Measurements from ENCODE around the gene TFCP2.
A peak's percentile ranks its signal among the peaks of the same experiment; 100 is the strongest.
"Not testable (repeated sequence)": the region's sequence is repeated elsewhere in the genome, so short reads cannot be mapped to it uniquely, and the experiment has no call there.

TFCP2 gene, protein sequence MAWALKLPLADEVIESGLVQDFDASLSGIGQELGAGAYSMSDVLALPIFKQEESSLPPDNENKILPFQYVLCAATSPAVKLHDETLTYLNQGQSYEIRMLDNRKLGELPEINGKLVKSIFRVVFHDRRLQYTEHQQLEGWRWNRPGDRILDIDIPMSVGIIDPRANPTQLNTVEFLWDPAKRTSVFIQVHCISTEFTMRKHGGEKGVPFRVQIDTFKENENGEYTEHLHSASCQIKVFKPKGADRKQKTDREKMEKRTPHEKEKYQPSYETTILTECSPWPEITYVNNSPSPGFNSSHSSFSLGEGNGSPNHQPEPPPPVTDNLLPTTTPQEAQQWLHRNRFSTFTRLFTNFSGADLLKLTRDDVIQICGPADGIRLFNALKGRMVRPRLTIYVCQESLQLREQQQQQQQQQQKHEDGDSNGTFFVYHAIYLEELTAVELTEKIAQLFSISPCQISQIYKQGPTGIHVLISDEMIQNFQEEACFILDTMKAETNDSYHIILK

DNA sequence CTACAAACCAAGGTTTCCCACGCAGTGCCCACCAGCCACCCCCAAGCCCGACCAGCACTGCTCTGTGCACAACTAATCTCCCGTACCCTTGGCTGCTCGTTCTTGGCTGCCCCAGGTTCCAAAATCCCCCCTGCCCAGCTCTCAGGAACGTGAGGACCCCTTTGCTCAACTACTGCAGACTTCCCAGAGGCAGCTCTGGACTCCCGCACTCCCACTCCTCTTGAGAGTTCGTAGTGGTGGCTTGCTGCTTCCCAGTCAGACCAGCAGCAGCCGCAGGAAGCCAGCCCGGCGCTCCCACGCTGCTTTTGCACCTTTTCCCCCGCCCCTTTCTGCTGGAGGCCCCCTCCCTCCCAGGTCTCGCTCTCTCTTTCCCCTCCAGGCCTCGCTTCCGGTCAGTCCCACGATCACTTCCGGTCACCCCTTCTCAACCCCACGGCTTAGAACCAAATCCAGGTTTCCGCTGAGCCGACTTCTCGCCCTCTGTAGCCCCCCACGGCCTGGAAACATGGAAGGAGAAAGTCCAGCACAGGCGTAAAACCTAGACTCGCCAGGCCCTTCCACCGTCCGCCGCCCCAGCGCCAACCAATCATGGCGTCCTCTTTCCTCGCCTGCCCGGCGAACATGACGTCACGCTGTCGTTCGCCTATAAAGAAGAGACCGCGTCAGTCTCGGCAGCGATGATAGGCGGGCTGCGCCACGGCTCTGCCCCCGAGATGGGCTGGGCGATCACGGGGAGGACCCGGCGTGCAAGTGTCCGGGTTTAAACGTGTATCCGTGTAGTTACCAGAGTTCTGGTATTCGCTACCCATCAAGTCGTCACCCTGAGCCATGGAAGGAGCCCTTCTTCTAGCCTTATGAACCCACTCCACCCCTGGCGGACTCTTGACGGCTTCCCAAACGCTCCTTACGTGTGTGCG lies at the start of gene TFCP2:
Gene TFCP2 (minus strand): TSS at position 621 of the 917 bp plus-strand sequence. CDS start 713 bp downstream, outside the sequence.
- peak; percentile 93 for DNase-seq

DNA sequence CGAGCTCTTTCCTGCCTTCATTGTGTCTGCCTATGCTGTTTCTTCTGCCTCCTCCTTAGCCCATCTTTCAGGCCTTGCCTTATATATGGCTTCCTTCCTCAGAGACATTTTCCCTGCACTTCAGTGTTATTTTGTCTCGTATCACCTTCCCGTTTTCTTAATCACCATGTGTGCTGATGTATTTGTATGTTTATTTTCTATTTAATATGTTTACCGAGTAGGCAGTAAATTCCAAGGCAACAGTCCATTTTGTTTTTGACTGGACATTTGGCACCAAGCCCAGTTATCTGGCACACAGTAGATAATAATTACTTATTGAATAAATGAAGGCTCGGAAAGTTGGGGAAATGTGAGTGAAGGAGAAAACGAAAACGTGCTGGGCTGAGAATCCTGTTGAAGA lies 49.5 kb upstream of the TFCP2 start:
- DNase-seq, result no peak

DNA sequence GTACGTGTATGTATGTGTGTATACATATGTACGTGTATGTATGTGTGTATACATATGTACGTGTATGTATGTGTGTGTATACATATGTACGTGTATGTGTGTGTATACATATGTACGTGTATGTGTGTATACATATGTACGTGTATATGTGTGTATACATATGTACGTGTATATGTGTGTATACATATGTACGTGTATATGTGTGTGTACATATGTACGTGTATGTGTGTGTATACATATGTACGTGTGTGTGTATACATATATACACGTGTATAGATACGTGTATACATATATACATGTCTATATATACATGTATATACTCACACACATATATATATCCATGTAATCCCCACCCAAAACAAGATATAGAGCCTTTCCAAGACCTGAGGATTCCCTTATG lies 46.9 kb upstream of the TFCP2 start:
- not testable (repeated sequence) for DNase-seq

DNA sequence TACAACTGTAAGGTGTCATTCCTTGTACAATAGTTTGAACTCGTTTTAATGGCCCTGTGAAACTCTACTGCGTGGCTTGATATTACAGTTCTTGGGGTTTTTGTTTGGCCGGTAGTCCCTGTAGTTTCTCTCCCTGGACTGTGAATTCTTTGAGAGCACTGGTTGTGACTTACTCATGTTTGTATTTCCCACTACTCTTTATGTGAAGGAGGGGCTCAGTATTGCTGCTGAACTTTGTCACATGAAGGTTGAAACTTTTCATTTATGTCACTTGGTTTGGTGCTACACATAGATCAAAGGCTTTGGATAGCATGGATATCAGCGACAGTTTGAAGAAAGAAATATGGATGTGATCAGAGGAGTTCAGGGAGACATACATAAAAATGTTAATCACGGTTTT lies 46.4 kb upstream of the TFCP2 start:
- DNase-seq, result no peak

DNA sequence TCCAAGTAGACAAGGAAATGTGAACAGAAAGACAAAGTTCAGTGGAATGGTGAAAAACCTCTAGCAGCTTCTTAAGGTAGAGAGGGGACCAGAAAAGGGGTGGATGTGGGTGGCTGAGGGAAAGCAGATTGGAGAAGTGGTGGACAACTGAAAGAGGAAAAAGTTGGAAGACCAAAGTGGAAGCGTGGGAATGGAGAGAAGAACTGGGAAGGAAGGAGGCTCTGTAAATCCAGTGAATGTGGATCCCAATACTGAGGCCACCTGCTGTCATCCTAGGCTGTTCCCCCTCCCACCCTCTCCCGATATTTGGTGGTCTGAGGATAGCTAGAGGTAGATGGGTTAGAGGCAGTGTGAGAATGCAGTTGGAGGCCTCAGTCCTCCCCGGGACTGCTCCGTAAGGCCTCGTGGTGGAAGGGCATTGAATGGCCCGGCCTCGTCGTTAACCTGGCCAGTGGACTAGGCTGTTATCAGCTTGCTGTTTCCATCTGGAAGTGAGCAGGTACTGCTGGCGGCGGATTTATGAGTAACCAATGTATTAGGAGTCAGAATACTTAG lies 45.7 kb upstream of the TFCP2 start:
- no peak for DNase-seq

DNA sequence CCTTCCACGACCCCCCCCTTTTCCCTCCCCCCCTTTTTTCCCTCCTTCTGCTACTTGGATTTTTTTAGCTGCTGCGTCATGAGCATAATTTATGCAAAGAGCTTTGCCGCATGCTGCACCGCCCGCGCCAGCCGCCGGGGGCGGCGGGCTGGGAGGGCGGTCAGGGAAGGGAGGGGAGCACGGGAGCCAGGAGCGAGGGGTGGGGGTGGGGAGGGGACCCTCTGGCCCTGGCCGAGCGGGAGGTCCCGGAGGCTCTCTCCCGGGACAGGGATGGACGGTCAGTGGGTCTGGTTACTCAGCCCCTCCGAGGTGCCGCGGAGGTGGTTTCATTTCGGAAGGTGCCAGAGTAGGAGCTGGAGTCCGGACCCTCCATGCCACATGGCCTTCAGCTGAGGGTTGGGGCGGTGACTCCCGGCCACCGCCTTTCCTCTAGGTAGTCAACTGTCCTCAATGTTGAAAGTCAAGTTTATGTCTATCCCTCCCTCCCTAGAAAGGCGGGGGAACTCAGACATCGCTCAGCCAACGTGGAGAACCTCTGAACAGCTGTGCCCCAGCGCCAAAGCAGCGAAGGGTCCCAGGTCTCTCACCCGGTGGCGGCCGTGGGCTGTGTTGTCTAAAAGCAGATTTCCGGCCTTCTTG lies 45.2 kb upstream of the TFCP2 start, which contains the start of gene POU6F1:
Gene POU6F1 (minus strand): TSS at position 95 of the 639 bp plus-strand sequence. CDS start 11,226 bp downstream, outside the sequence.
- peak; percentile 74 for DNase-seq

DNA sequence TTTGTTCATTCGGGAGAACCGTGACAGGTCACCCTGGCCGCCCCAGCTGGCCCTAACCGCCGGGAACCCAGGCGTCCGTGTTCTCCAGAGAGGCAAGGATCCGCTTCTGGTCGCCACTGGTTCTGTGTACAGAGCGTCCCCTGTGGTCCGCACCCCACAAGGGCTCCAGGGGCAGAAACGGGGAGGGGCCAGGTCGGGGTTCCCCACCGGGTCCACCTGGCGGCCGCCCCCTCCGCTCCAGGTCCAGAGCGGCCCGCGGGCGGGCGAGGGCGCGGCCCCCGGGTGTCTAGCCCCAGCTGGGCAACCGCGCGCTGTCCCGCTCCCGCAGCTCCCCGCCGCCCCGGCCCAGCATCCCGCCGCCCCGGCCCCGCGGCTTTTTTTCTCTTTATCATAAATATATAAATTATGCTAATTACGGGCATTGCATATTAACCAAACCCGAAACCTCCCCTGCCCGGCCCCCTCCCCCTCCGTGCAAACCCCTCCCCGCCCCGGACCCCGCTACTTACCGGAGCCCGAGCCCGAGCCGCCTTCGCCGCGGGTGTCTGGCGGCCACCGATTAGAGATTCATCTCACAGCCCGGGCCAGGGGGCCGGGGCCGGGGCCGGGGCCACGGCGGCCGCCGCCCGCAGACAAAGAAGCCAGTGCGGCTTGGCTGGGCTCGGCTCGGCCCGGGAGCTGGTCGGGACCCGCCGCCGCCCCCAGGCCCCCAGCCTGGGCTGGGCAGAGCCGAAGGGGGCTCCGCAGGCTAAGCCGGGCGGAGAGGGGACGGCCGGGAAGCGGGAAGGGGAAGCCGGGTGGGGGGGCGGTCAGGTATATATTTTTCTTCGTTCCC lies 44.4 kb upstream of the TFCP2 start:
- DNase-seq, result peak; percentile 37

DNA sequence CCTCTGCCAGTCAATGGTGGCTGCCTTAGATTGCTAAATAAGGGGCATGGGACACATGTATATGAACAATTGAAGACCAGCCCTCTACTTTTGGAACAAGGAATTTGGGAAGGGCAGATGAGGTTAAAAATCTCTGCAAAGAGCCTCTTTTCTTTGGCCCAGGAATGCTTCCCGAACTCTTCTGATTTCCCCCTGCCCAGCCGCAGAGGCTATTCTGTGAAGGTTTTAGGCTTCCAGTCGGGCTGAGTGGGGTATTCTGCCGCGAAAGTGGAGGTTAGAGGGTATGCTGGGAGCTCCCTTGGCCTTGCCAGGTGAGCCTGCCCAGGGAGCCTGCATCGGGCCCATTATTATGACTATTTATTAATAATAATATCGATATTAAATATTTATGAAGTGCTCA lies 43.7 kb upstream of the TFCP2 start:
- DNase-seq, result no peak

DNA sequence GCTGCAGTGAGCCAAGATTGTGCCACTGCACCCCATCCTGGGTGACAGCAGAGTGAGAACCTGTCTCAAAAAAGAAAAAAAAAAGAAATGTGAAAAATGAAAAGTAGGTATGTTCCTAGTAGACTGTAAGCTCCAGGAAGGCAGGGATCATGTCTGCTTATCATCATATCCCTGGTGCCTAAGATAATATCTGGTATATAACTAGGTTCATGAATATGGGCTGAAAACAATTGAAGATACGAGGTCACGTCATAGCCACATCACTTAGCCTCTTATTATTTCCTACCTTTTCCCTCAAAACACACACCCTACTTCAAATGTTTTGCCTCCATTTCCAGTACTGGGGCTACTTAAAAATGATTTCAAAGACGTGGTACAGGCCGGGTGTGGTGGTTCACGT lies 42.0 kb upstream of the TFCP2 start:
- DNase-seq, result no peak

DNA sequence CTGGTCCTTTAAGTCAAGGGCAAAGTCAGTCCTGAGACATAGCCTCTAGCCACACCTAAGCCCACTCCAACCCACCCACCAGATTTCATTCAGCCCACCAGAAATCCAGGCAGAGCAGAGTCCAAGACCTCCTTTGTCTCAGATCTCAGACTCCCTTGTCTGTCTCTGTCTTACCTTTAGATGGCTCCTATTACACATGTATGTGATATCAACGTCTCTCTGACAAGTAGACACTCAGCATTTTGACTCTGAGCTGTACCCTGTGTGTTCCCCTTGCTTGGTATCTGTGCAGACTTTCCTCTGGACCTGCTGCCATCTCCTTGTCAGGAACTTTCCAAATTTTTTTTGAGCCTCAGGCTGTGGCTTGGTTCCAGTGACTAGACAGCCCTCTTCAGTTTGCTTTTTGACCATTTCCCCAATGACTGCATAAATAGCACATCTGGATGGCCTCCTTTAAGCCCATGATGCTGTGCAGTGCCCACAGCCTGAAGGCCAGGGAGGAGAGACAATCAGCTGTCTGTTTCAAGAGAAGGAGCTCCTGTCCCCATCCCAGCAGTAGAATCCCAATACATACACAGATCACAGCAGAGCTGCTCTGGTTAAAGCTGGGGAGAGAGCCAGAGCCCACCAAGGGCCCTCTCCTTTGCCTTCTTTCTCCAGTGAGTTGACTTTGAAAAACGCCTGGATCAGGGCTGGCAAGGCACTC lies 37.9 kb upstream of the TFCP2 start:
- no peak for DNase-seq

DNA sequence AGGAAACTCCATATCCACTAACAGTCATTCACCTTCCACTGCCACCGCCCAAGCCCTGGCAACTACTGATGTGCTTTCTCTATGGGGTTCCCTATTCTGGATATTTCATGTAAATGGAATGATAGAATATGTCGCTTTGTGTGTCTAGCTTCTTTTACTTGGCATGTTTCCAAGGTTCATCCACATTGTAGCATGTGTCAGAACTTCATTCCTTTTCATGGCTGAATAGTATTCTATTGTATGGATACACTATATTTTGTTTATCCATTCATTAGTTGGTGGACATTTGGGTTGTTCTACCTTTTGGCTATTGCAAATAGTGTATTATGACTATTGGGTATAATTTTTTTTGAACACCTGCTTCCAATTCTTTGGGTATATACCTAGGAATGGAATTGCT lies 36.3 kb upstream of the TFCP2 start:
- no peak for DNase-seq

DNA sequence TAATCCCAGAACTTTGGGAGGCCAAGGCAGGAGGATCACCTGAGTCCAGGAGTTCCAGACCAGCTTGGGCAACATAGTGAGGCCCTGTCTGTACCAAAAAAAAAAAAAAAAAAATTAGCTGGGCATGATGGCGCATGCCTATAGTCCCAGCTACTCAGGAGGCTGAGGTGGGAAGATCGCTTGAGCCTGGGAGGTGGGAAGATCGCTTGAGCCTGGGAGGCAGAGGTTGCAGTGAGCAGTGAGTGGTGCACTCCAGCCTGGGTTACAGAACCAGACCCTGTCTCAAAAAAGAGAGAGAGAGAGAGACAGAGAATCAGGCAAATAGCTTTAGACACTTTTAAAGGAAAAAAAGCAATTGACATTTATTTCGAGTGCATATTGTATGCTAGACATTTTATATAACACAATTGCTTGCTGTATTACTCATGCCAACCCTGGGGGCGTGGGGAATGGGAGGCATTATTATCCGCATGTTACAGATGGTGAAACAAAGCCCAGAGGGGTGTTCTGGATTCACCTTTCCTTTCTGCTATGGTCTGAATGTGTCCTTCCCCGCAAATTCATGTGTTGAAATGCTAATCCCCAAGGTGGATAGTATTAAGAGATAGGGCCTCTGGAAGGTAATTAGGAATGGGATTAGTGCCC lies 35.2 kb upstream of the TFCP2 start:
- DNase-seq, result no peak

DNA sequence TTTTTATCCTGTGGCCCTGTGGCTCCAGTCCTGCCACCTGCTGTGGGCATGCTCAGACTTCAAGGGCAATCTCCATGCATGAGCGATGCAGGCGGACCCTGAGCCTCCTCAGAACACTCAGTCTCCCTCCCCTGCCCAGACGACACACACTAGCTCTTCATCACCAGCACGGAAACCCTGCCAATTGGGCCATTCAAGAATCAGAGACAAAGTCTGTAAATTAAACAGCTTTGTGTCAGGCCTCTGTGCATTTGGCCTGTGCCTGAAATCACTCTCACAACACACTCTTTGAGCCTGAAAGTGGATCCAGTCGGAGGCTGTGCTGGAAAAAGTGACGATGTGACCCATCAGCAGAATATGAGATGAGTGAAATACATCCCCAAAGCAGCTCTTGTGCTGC lies 32.4 kb upstream of the TFCP2 start:
- DNase-seq, result no peak

DNA sequence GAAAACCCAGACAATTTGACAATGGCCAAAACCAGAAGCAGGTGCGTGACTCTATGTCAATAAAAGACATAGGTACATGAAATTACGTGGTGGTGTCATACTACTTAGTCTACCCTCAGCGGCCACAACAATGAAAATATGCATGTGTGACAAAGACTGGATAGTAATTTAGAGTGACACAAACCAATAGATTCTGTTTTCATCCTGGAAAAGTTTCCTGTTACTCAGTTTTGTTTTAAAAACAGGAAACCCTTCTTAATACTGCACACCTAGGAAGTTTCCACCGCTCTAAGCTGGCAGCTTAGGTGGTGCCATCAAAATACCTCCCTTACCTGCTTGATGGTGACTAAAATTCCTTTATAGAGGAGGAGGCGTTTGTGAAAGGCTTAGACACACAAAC lies 29.8 kb upstream of the TFCP2 start:
- no peak for DNase-seq

DNA sequence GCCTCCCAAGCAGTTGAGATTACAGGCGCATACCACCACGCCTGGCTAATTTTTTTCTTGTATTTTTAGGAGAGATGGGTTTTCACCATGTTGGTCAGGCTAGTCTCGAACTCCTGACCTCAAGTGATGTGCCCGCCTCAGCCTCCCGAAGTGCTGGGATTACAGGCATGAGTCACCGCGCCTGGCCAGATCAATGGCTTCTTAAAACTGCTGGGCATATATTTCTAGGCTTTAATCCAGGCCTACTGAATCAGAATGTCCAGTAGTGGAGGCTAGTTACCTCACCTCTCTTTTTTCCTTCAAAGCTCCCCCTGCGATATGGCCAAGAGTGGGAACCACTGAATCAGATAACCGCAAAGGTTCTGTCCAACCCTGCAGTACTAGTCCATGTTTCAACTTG lies 27.9 kb upstream of the TFCP2 start:
- DNase-seq, result no peak

DNA sequence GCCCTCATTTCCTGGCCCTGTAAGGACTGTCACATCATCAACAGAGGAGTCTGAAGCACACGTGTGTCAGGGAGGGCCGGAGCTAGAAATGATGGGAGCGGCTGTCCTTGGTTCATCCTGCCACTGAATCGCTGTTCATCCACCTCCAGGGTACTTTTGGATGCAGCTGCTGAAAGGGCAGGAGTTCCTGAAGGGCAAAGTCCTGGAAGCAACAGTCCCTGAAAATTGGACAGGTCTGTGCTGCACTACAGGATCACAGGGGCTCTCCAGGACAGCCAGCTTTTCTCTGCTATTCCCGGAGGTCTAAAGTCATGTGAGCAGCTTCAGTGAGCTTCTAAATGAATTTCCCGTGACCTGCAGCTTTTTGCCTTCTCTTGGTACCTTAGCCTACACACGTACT lies 27.2 kb upstream of the TFCP2 start:
- DNase-seq, result no peak

DNA sequence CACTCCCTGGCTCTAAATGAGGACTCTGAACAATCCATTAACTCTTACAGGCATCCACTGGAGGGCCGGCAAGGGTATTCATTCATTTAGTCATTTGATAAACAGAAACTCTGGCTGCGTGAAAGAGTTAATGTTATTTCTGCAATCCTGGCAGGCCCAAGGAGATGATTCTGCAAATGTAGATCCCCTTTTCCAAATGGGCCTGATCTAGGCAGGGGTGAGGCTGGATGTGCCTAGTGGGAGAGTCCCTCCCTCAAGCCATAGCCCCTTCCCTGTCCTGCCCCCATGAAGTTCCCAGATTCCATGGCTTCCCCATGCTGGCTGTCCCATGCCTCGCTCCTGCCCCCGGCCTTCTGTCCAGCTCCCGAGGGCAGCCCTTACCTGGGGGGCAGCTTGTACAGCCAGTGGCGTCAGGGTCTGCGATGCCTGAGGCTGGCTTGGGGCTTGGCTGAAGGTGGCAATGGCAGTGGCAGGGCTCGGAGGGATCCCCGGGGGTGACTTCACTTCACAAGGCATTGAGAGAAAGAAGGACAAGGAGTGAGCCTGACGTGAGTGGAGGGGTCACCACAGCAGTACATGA lies 26.5 kb upstream of the TFCP2 start:
- no peak for DNase-seq

DNA sequence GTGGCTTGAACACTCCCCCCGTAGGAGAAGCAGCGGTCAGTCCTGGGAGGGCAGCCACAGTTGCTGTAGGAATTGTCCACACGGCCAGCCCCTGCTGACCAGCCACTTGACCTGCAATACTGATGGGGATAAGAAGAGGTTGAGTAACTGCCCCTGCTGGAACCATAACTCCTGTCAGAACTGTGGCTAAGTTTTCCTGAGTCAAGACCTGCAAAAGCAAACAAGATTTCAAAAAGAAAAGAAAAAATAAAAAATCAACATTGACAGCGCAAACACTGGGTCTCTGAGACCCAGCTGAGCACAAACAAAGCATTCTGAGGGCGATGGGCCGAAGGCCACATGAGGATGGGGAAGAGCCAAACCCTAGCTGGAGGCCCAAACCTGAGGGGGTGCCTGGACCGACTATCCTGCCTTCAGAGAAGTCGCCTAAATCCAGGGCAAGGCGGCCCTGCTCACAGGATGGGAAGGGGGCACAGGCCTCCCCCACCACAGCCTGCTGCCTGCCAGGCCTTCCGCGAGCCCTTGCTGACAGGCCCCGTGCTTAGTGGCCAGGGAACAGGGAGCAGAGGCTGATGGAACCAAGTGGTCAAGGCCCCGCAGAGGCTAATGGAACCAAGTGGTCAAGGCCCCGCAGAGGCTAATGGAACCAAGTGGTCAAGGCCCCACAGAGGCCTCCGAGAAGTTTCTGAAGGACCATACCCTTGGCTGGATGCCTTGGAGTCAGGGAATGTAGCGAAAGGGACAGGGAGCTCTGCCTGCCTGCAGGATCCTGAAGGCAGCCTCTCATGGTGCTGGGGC lies 25.8 kb upstream of the TFCP2 start:
- no peak for DNase-seq
